Activated naive CD4-positive, alpha-beta T cell treated with anti-CD3 and anti-CD28 coated beads, Interleukin-2, amount 50 U/mL, for 24 hours (primary cell): ENCODE measurements around the gene TINAGL1.

Source experiments
- H3K27ac Mint-ChIP-seq: one replicate; pipeline ENCODE4 v1.8.0; 2021; ENCODE audit warnings: mild to moderate bottlenecking, mixed read lengths
- H3K27me3 Mint-ChIP-seq: one replicate; pipeline ENCODE4 v1.8.0; 2021; ENCODE audit warnings: mixed read lengths
- H3K36me3 Mint-ChIP-seq: one replicate; pipeline ENCODE4 v1.8.0; 2021; ENCODE audit warnings: mixed read lengths
- H3K4me1 Mint-ChIP-seq: one replicate; pipeline ENCODE4 v1.8.0; 2021; ENCODE audit warnings: mixed read lengths
- H3K4me3 Mint-ChIP-seq: one replicate; pipeline ENCODE4 v1.8.0; 2021; ENCODE audit warnings: mild to moderate bottlenecking, mixed read lengths
- H3K9me3 Mint-ChIP-seq: one replicate; pipeline ENCODE4 v1.8.0; 2021; ENCODE audit warnings: mixed read lengths

TINAGL1 gene, protein sequence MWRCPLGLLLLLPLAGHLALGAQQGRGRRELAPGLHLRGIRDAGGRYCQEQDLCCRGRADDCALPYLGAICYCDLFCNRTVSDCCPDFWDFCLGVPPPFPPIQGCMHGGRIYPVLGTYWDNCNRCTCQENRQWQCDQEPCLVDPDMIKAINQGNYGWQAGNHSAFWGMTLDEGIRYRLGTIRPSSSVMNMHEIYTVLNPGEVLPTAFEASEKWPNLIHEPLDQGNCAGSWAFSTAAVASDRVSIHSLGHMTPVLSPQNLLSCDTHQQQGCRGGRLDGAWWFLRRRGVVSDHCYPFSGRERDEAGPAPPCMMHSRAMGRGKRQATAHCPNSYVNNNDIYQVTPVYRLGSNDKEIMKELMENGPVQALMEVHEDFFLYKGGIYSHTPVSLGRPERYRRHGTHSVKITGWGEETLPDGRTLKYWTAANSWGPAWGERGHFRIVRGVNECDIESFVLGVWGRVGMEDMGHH

DNA sequence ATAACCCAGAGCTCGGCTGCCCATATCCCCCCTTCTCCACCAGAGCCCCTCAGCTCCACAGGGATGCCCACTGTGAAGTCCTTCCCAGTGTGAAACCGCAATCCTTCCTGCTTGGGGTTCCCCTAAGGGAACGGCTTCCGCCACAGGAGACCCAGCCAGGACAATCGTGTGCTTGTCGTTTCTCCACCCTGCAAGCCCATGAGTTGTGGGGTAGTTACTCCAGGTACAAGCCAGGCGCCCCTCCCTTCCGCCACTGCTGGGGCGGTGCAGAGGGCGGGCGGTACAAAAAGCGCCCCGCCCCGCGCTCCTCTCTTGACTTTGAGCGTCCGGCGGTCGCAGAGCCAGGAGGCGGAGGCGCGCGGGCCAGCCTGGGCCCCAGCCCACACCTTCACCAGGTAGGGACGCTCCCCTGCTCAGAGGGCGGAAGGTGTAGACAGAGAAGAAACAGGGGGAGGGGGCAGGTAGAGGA, at the start of gene TINAGL1:
Gene TINAGL1, plus strand, starts transcription at position 315 of the 469 bp plus-strand sequence. CDS start 634 bp downstream, outside the sequence.
- Mint-ChIP-seq H3K27ac (peak within 1 kb of the TSS; percentile 41), H3K4me3 (no peak within 1 kb of the TSS), H3K27me3 (peaks cover 10% of the 10 kb centered on the region), H3K4me1 (no peaks in the 10 kb centered on the region), H3K36me3 (no peaks in the 10 kb centered on the region), H3K9me3 (no peaks in the 10 kb centered on the region)

DNA sequence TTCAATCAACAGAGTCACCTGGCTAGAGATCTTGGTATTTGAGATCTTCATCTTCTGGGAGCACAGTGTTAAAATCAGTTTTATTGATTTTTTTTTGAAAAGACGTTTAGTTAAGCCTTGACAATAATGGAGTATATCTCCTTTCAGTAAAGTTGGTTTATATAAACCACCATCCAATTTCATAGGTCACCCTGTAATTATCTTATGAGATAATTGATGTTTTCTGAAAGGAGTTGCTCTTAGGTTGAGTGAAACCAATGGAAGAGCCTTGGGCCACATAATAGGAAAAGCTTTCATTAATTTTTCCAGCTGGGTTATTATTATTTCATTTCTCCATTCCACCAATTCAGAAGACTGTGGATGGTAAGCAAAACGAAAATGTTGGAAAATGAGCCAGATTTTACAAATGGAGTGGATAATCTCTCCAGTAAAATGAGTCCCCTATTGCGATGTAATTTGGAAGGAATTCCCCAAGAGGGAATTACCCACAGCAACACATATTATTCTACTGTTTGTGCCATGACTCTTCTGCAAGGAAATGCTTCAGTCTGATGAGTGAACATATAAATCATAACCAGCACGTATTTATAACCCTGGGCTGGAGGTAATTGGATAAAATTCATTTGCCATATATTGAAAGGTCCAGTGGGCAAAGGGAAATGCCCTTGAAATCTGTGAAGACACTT, 46.2 kb upstream of the TINAGL1 start:
- H3K27ac Mint-ChIP-seq: no peak overlapping the region
- peaks cover 7% of the 10 kb centered on the region for H3K27me3 Mint-ChIP-seq
- no peaks in the 10 kb centered on the region for H3K9me3 Mint-ChIP-seq
- no peak overlapping the region for H3K4me3 Mint-ChIP-seq
- no peaks in the 10 kb centered on the region for H3K4me1 Mint-ChIP-seq
- no peaks in the 10 kb centered on the region for H3K36me3 Mint-ChIP-seq

DNA sequence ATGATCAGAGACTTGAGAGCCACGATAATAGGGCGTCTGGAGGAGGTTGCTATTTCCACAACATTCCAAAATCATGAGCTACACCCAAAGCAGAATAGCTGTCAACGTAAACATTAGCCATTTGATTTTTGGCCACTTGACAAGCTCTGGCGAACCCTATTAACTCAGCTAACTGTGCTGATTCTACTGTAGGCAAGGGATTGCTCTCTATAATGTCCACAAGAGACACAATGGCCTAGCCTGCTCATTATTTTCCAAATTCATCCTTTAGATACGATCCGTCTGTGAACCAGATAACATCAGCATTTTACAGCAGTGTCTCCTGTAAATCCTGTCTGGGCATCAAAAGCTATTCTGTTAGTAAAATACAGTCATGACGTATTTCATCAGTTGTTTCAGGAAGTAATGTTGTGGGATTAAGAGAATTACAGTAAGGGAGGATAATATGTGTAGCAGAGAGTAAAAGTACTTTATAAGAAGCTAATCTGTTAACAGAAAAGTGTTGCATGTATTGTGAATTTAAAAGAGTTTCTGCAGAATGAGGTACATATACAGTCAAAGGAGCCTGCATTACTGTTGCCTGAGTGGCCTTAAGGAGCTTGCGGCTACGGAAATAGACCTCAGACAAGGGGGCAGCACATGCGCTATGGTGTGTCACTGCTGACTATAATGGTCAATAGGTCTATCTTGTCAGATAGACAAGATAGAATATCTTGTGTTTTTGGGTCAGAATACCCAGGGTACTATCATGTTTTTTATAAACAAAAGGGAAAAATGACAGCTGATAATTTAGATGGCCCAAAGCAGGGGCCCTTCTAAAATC, 44.9 kb upstream of the TINAGL1 start:
- H3K4me1 Mint-ChIP-seq: peaks cover 5% of the 10 kb centered on the region
- peaks cover 8% of the 10 kb centered on the region for H3K27me3 Mint-ChIP-seq
- H3K4me3 Mint-ChIP-seq: no peak overlapping the region
- no peak overlapping the region for H3K27ac Mint-ChIP-seq
- H3K36me3 Mint-ChIP-seq: no peaks in the 10 kb centered on the region
- H3K9me3 Mint-ChIP-seq: no peaks in the 10 kb centered on the region

DNA sequence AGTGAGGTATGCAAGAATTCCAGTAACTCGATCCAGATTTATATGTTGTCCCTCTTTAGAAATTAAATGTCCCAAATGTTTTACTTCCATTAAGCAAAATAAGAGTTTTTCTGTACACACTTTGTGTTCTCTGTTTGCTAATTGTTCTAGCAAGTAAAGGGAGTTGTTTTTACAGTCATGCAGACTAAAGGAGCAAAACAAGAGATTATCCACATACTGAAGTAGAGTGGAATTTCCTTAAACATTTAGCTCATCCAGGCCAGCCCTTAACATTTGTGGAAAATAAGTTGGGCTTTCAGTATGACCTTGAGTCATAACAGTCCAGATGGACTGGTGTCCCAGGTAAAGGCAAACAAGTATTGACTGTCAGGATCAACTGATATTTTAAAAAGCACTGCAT, 44.1 kb upstream of the TINAGL1 start:
- Mint-ChIP-seq H3K36me3 (no peaks in the 10 kb centered on the region), H3K4me3 (no peak overlapping the region), H3K27ac (no peak overlapping the region), H3K4me1 (peaks cover 5% of the 10 kb centered on the region), H3K9me3 (no peaks in the 10 kb centered on the region), H3K27me3 (peaks cover 10% of the 10 kb centered on the region)

DNA sequence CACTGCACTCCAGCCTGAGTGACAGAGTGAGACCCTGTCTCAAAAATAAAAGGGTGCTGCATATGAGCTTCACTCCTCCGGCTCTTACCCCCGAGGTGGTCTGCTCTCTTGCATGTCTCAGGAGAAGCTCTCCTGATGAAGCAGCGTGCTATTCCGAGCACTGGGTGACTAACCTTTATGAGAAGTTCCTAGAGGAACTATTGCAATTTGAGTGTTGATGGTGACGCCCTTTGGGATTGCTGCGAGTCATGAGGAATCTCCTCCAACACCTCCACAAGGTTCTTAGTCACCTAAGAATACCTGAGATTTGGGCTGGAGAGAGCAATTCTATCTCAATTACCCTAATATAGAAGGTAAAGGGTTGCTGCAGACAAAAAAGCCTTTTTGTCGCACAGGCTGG, 40.8 kb upstream of the TINAGL1 start:
- Mint-ChIP-seq H3K36me3 (no peaks in the 10 kb centered on the region), H3K27ac (no peak overlapping the region), H3K9me3 (no peaks in the 10 kb centered on the region), H3K4me1 (peaks cover 5% of the 10 kb centered on the region), H3K27me3 (peaks cover 11% of the 10 kb centered on the region), H3K4me3 (no peak overlapping the region)

DNA sequence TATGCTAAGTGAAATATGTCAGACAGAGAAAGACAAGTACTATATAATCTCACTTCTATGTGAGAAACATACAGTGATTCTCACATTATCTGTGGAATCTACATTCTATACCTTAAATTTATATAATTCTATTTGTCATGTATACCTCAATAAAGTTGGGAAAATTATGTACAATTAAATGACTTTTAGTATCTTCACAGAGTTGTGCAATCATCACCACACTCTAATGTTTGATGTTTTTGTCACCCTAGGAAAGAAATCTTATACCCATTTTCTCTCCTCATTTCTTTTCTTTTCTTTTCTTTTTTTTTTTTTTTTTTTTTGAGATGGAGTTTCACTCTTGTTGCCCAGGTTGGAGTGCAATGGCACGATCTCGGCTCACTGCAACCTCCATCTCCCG, 37.0 kb upstream of the TINAGL1 start:
- Mint-ChIP-seq H3K36me3 (no peaks in the 10 kb centered on the region), H3K4me3 (no peak overlapping the region), H3K4me1 (peaks cover 5% of the 10 kb centered on the region), H3K27ac (no peak overlapping the region), H3K27me3 (peaks cover 5% of the 10 kb centered on the region), H3K9me3 (no peaks in the 10 kb centered on the region)

DNA sequence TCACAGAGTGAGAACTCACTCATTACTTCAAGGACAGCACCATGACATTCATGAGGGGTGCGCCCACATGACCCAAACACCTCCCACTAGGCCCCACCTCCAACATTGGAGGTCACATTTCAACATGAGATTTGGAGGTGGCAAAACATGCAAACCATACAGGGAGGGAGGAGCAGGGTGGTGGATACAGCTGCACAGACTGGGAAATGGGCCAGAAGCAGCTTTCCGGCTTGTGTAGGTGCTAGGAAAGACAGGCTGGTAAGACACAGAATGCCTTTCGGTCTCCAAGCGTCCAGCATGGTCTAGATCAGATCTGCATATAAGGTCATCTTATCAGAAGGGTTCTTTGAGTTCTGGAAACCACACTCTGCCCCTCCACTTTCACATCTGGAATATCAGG, 35.1 kb upstream of the TINAGL1 start:
- H3K4me1 Mint-ChIP-seq: peaks cover 2% of the 10 kb centered on the region
- peaks cover 3% of the 10 kb centered on the region for H3K27me3 Mint-ChIP-seq
- no peaks in the 10 kb centered on the region for H3K36me3 Mint-ChIP-seq
- H3K9me3 Mint-ChIP-seq: no peaks in the 10 kb centered on the region
- no peak overlapping the region for H3K27ac Mint-ChIP-seq
- no peak overlapping the region for H3K4me3 Mint-ChIP-seq

DNA sequence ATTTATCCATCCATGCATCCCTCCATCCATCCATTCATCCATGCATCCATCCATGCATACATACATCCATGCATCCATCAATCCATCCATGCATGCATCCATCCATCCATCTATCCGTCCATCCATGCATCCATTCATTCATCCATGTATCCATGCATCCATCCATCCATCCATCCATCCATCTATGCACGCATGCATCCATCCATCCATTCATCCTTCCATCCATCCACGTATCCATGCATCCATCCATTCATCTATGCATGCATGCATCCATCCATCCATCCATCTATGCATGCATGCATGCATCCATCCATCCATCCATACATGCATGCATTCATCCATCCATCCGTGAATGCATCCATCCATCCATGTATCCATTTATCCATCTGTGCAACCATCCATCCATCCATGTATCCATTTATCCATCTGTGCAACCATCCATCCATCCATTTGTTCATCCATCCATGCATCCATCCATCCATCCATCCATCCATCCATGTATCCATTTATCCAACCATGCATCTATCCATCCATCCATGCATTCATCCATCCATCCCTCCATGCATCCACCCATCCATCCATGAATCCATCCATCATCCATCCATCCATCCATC, 30.3 kb upstream of the TINAGL1 start:
- Mint-ChIP-seq H3K9me3 (no peaks in the 10 kb centered on the region), H3K27ac (no peak overlapping the region), H3K36me3 (no peaks in the 10 kb centered on the region), H3K4me1 (peaks cover 11% of the 10 kb centered on the region), H3K27me3 (peaks cover 11% of the 10 kb centered on the region), H3K4me3 (no peak overlapping the region)

DNA sequence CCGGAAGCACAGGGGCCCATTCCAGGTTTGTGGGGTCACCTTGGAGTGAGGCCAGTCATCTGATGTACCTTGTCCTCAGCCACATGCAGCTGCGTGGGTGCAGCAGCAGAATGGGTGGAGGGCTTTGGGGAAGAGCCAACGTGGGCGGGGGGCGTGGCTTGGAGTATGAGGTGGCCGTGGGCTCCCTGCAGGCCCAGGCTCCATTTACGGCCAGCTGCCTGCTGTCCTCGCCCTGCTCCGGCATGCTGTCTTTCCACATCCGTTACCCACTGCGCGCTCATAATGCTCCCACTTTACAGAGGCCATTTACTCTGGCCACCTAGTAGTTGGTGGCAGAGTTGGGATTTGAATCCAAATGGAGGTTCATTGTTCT, 27.8 kb upstream of the TINAGL1 start:
- Mint-ChIP-seq H3K27me3 (peaks cover 11% of the 10 kb centered on the region), H3K4me1 (peaks cover 11% of the 10 kb centered on the region), H3K36me3 (no peaks in the 10 kb centered on the region), H3K4me3 (no peak overlapping the region), H3K27ac (no peak overlapping the region), H3K9me3 (no peaks in the 10 kb centered on the region)

DNA sequence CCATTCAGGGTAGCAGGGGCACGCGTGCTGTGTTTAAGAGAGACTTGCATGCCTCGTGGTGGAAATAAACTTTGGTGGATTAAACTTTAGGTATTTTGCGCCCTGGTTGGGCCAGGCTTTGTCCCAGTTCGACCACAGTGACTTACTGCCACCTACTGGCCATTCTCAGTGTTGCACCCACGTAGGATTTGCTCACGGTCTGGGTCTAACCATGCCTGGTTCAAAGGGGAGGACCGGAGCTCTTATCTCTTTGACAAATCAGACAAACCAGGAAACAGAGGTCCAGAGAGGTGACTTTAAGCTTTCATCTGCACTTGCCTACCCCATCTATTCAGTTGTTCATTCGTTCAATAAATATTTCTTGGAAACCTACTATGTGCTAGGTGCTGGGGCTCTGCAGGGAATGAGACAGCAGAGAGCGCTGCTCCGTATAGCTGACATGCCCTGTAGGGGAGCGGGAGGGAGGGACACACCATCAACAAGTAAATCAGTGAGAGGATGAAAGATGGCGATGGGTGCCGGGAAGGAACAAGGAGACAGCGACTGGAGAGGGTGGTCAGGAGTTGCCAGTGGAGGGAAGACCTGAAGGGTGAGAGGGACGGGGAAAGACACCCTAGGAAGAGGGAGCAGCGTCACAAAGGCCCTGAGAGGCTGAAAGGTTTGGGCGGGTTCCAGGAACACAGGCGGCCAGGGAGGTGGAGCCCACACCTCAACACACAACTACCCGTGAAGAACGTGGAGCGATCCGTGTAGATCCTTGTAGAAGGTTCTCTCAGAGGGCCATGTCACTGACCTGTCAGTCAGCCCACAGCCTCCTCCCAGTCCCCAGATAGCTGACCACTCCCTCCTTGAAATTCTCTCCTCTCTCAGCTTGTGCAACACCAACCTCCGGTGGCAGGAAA, 27.2 kb upstream of the TINAGL1 start:
- no peak overlapping the region for H3K27ac Mint-ChIP-seq
- peak overlapping the region; percentile 57 for H3K4me3 Mint-ChIP-seq
- H3K4me1 Mint-ChIP-seq: peaks cover 11% of the 10 kb centered on the region
- H3K27me3 Mint-ChIP-seq: peaks cover 11% of the 10 kb centered on the region
- H3K36me3 Mint-ChIP-seq: no peaks in the 10 kb centered on the region
- no peaks in the 10 kb centered on the region for H3K9me3 Mint-ChIP-seq

DNA sequence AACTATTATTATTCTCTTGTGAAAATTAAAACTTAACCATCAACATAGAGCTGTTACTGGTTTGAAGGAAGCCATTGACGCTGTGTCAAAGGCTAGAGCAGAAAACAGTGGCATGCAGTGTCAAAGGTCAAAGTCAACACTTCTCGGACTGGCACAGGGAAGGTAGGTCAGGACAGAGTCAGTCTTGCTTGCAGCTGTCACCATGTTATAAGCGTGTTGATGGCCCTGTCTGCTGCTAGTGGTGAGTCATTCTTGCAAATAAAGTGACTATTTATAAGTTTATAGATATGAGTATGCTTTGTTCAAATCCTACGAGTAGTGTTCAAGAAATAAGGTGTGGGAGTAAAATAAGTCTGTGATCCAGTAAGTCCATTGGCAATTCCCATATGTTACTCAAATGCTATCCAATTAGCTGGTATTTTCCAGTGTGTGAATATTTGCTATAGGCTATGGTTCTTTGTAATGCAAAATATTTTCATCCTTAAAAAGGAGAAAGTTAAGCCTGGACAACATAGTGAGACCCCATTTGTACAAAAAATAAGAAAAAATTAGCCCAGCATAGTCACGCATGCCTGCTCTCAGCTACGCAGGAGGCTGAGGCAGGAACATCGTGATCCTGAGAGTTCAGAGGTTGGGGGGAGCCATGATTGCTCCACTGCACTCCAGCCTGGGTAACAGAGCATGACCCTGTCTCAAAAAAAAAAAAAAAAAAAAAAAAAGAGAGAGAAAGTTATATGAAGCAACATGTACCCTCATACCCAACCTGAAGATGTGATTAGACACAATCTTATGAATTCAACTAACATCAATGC, 26.3 kb upstream of the TINAGL1 start:
- no peak overlapping the region for H3K4me3 Mint-ChIP-seq
- no peak overlapping the region for H3K27ac Mint-ChIP-seq
- peaks cover 11% of the 10 kb centered on the region for H3K4me1 Mint-ChIP-seq
- no peaks in the 10 kb centered on the region for H3K9me3 Mint-ChIP-seq
- H3K36me3 Mint-ChIP-seq: no peaks in the 10 kb centered on the region
- peaks cover 11% of the 10 kb centered on the region for H3K27me3 Mint-ChIP-seq

DNA sequence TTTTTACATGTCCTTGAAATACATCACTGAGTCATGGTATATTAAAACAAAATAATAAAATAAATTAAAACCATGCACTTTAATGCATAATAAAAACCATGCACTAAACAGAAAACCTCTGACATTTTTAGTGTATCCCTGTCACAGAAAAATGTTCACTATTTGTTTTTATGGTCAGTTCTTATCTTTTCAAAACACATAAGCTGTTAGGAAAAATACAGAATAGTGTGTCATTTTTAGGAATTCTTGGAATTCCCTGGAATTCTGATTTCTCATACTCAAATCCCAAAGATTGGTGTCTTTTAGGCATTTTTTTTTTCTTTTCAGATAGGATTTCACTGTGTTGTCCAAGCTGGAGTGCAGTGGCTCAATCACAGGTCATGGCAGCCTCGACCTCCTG, 25.1 kb upstream of the TINAGL1 start:
- no peak overlapping the region for H3K27ac Mint-ChIP-seq
- peaks cover 12% of the 10 kb centered on the region for H3K27me3 Mint-ChIP-seq
- no peaks in the 10 kb centered on the region for H3K36me3 Mint-ChIP-seq
- H3K9me3 Mint-ChIP-seq: no peaks in the 10 kb centered on the region
- H3K4me1 Mint-ChIP-seq: peaks cover 11% of the 10 kb centered on the region
- no peak overlapping the region for H3K4me3 Mint-ChIP-seq

DNA sequence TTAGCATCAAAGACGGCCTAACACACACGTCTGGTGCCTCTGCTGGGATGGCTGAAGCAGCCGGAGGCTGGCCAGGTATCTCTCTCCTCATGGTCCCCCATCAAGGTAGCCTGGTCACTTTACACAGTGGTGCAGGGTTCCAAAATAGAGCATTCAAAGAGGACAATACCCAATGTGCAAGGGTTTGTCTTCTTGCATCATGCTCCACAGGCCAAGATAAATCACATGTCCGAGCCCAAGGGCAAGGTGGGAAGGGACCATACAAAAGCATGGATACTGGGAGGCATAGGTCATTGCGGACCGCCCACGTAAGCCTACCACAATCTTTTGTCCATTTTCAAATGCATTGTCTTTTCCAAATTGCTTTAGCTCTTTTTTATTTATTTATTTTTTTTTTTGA, 23.8 kb upstream of the TINAGL1 start:
- Mint-ChIP-seq H3K9me3 (no peaks in the 10 kb centered on the region), H3K4me1 (peaks cover 11% of the 10 kb centered on the region), H3K4me3 (no peak overlapping the region), H3K36me3 (no peaks in the 10 kb centered on the region), H3K27ac (no peak overlapping the region), H3K27me3 (peaks cover 14% of the 10 kb centered on the region)

DNA sequence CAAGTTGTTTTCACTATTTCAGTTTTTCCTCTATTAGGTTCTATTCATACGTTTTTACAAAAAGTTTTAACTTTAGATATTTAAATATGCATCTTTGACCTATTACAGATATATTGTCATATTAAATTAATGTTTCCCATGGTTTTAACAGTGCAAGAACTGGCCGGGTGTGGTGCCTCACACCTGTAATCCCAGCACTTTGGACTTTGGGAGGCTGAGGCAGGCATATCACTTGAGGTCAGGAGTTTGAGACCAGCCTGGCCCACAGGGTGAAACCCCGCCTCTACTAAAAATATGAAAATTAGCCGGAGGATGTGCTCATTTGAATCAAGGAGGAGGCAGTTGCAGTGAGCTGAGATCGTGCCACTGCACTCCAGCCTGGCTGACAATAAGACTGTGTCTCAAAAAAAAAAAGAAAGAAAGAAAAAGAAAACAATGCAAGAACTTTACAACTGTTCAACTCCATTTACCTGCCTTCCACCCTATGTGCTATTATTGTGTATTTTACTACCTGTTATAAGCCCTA, 19.8 kb upstream of the TINAGL1 start:
- H3K9me3 Mint-ChIP-seq: peaks cover 13% of the 10 kb centered on the region
- H3K27ac Mint-ChIP-seq: no peak overlapping the region
- H3K27me3 Mint-ChIP-seq: peaks cover 17% of the 10 kb centered on the region
- peaks cover 9% of the 10 kb centered on the region for H3K36me3 Mint-ChIP-seq
- no peak overlapping the region for H3K4me3 Mint-ChIP-seq
- no peaks in the 10 kb centered on the region for H3K4me1 Mint-ChIP-seq
